GM21529 (cell line): ENCODE measurements around the gene SPINT4.
"Not testable (repeated sequence)": the region's sequence is repeated elsewhere in the genome, so short reads cannot be mapped to it uniquely, and the experiment has no call there.

ENCODE experiments used
- ATAC-seq: cut with Tn5 transposase; IDR thresholded peaks from one replicate; pipeline ENCODE4 v1.9.1; 2021; ENCODE audit not compliant: unreplicated experiment

The SPINT4 gene

DNA sequence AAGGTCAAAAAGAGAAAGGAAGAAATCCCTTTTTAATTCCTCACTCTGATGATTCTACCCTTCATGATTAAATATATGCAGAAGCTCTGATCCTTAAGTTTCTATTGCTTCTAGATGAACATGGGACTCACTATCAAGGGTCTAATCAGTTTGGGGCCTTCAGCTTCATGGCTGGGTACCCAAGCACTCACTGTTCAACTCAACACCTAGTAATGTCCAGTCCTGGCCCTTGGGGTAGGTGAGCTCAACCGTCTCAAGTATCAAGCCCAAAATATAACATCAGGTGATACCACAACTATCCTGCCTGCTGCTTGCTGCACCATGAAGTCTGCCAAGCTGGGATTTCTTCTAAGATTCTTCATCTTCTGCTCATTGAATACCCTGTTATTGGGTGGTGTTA is at the start of gene SPINT4:
SPINT4 (plus strand) TSS at position 301 of the 400 bp plus-strand sequence; CDS start at position 322, 21 bp downstream.
- ATAC-seq: no peak

DNA sequence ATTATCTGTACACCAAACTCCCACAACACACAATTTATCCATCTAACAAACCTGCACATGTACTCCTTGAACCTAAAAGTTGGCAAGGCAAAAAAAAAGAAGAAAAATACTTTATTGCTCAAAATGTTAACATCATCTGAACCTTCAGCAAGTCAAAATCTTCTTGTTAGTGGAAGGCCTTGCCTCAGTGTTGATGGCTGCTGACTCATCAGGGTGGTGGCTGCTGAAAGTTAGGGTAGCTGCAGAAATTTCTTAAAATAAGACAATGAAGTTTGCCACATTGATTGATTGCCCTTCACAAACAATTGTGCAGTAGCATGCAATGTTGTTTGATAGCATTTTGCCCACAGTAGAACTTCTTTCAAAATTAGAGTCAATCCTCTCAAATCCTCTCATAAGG is 49.4 kb upstream of the SPINT4 start:
- no peak for ATAC-seq

DNA sequence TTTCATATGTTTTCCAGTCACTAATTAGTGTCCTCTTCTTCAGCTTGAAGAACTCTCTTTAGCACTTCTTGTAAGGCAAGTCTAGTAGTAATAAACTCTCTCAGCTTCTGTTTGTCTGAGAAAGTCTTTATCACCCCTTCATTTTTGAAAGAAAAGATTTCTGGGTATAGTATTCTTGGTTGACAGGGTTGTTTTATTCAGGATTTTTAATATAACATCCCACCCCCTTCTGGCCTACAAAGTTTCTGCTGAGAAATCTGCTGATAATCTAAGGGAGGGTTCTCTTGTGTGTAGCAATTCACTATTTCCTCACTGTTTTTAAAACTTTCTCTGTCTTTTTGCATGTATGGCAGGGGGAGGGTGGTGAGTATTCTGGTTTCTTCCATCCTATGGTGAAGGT is 42.5 kb upstream of the SPINT4 start:
- ATAC-seq: no peak

DNA sequence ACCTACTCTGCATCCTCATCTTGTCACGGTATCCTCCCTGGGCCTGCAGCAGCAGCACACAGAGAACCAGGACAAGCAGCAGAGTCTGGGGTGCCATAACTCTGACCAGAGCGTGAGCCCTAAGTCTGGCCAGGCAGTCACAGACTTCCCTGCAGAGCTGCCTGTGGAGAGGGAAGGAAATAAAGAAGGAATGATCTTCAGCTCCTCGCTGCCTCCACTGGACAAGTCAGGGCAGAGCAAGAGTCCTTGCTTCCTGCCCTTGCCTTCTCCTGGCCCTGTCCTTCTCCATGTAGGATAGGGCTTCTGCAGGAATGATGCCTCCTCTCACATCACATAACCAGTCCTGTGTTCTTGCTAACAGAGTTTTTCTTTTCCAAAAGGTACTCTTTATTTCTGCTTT is 36.3 kb upstream of the SPINT4 start:
- ATAC-seq: no peak

DNA sequence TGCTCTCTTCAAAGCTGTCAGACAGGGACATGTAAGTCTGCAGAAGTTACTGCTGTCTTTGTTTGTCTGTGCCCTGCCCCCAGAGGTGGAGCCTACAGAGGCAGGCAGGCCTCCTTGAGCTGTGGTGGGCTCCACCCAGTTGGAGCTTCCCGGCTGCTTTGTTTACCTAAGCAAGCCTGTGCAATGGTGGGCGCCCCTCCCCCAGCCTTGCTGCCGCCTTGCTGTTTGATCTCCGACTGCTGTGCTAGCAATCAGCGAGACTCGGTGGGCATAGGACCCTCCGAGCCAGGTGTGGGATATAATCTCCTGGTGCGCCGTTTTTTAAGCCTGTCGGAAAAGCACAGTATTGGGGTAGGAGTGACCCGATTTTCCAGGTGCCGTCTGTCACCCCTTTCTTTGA is 28.8 kb upstream of the SPINT4 start:
- ATAC-seq: not testable (repeated sequence)

DNA sequence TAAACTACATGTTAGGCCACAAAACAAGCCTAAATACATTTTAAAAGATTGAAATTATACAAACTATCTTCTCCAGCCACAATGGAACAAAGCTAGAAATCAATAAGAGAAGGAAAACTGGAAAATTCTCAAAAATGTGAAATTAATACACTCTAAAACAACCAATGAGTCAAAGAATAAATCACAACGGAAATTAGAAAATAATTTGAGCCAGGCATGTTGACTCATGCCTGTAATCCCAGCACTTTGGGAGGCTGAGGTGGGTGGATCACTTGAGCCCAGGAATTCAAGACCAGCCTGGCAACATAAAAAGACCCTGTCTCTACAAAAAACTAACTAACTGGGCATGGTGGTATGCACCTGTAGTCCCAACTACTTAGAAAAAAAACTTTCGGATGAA is 26.7 kb upstream of the SPINT4 start:
- ATAC-seq: no peak

DNA sequence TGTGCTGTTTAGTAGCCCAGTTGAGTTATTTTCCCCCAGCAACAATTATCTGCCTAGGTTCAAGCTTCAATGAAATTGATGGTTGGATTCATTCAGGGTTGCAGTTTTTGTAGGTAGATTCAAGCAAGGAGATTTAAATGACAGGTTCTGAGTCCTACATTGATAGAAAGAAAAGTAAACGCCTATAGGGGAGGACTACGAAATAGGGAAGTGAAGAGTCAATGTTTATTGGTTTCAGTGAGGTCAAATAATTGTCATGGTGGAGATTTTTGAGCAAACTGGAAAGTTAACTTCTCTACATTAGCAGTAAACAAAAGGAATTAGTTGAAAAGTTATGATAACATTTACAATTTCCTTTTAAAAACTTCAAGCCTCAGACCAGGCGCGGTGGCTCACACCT is 21.0 kb upstream of the SPINT4 start:
- ATAC-seq: no peak

DNA sequence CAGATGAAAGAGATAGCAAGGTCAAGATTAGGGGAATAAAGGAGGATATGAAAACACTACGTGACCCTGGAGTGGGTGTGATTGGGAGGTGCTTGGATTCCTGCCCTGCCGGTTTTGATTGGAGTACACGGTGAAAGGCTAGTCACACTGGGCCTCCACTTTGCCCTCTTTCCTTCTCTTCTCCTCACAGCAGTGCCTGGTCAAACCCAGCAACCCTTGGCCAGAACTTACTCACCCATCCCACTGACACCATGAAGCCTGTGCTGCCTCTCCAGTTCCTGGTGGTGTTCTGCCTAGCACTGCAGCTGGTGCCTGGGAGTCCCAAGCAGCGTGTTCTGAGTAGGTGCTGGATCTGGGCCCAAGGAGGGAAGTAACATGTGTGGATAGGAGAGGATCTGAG is 20.3 kb upstream of the SPINT4 start, which contains the start of gene WFDC13:
WFDC13 (plus strand) TSS at position 166 of the 400 bp plus-strand sequence; CDS start at position 252, 86 bp downstream.
- no peak for ATAC-seq

DNA sequence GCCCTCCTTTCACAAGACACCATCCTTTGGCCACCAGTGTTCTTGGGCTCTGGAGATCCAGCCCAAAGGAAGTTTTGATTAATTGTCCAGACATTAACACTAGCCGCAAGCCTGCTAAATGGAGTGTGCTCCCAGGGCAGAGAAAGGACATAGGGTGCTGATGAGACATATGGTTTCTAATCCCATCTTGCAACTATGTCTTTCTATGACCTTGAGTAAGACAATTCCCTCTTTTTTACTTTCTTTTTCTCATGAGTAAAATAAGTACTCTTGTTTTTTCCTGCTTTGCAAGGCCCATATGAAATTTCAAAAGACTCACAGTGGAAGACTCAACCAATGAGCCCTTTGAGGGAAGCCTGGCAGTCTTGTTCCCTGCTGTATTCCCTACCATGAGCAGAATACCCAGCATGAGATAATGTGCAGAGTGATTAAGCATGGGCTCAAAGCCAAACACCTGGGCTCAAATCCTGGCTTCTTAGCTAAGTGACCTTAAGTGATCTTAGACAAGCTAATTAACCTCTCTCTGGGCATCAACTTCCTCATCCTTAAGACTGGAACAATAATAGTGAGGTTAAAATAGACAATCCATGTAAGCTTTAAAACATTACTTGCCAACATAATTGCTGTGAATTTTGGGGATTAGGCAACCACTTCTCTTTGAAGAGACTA is 17.0 kb upstream of the SPINT4 start, which contains the start of gene WFDC10B:
WFDC10B (minus strand) TSS at position 51 of the 669 bp plus-strand sequence. CDS start 19,027 bp downstream, outside the sequence.
- no peak for ATAC-seq

DNA sequence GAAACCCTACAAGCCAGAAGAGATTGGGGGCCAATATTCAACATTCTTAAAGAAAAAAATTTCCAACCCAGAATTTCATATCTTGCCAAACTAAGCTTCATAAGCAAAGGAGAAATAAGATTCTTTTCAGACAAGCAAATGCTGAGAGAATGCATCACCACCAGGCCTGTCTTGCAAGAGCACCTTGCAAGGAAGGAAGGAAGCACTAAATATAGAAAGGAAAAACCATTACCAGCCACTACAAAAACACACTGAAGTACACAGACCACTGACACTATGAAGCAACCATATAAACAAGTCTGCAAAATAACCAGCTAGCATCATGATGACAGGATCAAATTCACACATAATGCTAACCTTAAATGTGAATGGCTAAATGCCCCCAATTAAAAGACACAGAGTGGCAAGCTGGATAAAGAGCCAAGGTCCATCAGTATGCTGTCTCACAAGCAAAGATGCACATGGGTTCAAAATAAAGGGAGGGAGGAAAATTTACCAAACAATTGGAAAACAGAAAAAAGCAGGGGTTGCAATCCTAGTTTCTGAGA is 5.9 kb upstream of the SPINT4 start:
- ATAC-seq: not testable (repeated sequence)

DNA sequence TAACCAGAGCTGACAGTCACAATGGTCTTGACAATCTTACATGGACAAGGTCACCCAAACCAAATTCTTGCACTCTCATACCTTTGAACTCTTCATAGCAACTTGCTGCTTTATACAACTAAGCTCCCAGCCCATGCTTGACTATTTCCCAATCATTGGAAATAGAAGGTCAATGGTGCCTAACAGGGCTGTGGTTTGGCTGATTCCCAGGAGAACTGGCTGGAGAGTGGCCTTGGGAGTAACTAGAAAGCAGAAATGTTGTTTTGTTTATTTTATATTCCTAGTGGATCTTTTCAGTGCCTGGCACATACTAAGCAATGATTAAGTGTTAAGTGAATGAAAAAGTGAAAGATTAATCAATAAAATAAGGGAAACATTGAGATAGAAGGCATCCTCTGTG is 3.0 kb downstream of the SPINT4 start:
- ATAC-seq: no peak

DNA sequence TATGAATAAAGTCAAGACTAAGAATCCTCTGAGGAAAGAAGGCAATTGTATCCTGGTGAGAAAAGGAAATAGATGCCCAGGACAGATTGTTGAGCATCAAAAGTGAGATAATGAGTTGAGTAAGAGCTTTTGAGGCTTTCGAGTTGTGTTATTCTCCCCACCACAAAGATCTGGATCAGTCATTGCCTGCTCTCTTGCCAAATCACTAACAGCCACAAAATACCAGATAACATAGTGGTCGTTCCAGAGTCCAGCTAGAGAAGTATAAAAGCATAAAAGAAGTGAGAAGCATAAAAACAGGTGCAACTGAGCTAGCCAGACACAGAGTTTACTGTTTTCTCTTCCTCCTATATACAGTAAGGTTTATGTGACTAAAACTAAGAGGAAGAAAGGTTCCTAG is 4.9 kb downstream of the SPINT4 start:
- no peak for ATAC-seq

DNA sequence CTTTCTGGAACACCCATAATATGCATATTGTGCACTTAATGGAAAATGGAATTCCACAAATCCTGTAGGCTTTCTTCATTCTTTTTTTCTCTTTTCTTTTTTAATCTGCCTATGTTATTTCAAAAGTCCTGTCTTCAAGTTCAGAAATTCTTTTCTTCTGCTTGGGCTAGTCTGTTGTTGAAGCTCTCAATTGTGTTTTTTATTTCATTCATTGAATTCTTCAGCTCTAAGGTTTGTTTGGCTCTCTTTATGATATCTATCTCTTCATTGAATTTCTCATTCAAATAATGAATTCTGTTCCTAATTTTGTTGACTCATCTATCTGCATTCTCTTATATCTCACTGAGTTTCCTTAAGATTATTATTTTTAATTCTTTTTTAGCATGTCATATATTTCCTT is 10.1 kb downstream of the SPINT4 start:
- ATAC-seq: no peak

DNA sequence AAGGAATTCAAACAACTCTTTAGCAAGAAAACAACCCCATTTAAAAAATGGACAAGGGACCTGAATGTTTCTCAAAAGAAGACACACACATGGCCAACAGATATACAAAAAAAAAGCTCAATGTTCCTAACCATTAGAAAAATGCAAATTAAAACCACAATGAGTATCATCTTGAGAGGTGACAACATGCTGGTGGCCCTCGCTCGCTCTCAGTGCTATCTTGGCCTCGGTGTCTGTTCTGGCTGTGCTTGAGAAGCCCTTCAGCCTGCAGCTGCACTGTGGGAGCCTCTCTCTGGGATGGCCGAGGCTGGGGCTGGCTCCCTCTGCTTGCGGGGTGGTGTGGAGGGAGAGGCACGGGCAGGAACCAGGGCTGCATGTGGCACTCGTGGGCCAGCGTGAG is 13.4 kb downstream of the SPINT4 start:
- no peak for ATAC-seq

DNA sequence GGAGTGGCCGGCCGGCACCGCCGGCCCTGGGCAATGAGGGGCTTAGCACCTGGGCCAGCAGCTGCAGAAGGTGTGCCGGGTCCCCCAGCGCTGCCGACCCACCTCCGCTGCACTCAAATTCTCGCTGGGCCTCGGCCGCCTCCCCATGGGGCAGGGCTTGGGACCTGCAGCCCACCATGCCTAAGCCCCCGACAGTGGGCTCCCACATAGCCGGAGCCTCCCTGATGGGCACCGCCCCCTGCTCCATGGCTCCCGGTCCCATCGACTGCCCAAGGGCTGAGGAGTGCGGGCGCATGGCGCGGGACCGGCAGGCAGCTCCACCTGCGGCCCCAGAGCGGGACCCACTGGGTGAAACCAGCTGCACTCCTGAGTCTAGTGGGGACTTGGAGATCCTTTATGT is 13.8 kb downstream of the SPINT4 start:
- no peak for ATAC-seq

DNA sequence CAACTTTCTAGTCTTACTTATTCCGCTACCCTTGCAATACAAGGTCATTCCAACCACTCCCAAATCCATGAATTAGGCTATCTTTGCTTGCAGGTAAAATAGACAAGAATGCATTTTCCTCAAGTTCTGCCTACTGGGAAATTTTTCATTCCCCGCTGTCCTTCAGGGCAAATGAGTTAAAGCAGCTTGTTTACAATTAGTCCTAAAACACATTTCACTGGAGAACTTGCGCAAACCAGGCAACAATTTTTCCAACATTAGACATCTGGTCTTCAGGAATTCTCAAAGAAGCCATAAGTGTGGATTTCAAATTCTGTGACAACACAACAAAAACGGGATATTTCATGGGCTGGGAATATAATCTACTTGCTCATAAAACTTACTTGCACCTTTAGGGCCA is 20.4 kb downstream of the SPINT4 start:
- no peak for ATAC-seq

DNA sequence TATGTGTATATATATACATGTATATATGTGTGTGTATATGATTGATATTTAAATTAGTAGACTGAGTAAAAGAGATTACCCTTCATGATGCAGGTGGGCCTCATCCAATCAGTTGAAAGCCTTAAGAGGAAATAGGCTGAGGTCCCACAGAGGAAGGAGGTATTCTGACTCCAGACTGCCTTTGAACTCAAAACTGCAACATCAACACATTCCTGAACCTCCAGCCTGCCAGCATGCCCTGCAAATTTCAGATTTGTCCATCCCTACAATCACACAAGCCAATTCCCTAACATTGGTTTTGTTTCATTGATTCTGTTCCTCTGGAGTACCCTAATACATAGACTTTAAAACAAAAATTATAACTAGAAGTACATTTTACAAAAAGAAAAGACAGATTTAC is 22.9 kb downstream of the SPINT4 start:
- ATAC-seq: no peak

DNA sequence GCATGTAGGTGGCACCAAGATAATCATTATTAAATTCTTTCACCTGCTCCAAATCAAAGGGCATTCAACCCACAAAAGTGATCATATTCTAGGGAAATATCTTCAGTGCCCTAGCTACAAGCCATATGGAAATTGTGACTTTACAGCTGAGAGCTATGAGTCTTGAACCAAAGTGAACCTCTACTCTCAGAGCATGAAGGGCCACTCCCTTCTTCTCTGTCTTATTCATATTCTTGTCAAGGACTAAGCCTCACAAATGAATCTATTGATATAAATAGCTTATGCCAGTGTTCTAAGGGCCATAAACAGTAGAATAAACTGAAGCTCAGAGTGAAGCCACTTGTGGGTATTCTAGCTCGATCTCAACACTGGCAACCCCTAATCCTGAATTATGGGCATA is 29.6 kb downstream of the SPINT4 start:
- ATAC-seq: no peak

DNA sequence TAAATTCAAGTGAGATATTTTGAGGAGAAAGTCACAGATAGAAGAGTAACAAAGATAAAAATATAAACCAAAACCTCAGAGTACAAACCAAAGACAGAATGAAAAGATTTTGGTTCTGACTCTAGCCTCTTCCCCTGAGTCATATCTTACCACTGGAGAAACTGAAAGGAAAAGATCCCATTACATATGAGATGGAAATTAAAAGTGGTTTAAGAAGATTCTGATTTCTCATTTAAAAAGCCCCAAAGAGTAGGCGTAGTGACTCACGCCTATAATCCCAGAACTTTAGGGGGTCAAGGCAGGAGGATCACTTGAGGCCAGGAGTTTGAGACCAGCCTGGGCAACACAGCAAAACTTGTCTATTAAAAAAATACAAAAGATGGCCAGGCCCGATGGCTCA is 30.6 kb downstream of the SPINT4 start:
- ATAC-seq: no peak

DNA sequence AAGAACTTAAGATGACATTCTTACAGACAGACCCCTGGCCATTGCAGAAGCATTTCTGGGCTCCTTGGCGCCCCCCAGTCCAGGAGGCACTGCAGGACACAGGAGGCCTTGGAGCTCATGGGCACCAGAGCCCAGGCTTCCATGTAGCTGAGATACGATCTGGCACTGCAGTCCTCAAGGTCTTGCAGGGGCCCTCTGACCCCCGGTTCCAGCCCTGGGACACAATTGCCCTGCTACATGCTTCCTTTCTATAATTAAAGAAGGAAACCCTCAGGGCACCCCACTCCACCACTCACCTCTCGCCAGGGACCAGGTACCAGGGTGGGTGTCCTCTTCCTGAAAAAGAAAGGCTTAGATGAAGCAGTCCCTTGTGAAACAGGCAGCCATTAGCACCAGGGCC is 35.9 kb downstream of the SPINT4 start:
- no peak for ATAC-seq

DNA sequence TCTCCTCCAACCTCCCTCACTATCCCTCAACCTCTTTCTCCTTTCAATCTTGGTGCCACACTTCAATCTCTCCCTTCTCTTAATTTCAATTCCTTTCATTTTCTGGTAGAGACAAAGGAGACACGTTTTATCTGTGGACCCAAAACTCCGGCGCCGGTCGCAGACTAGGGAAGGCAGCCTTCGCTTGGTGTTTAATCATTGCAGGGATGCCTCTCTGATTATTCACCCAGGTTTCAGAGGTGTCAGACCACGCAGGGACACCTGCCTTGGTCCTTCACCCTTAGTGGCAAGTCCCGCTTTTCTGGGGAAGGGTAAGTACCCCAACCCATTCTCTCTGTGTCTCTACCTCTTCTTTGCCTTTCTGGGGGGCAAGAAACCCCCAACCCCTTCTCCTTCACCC is 37.8 kb downstream of the SPINT4 start:
- ATAC-seq: not testable (repeated sequence)

DNA sequence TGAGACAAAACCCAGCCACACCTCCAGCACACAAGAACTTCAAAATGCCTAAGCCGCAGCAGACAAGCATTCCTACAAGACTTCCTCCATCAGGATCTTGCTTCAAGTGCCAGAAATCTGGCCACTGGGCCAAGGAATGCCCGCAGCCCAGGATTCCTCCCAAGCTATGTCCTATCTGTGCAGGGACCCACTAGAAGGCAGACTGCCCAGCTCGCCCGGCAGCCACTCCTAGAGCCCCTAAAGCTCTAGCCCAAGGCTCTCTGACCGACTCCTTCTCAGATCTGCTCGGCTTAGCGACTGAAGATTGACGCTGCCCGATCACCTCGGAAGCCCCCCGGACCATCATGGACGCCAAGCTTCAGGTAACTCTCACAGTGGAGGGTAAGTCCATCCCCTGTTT is 39.8 kb downstream of the SPINT4 start:
- not testable (repeated sequence) for ATAC-seq
